ENCODE measurements around the gene FRMD4A. TPM values are rescaled to one million over a fixed set of nuclear protein-coding genes. Genes with fewer than 3 reads are reported as not detected.
A peak's percentile ranks its signal among the peaks of the same experiment; 100 is the strongest.

Gene FRMD4A
- total RNA-seq, 2 donors from 2014 or later, result 18.9 to 46.1 TPM

- Histone ChIP-seq H3K27me3 (no peaks in the 10 kb centered on the region), H3K4me1 (peaks cover 9% of the 10 kb centered on the region), H3K9me3 (no peaks in the 10 kb centered on the region), H3K4me3 (no peak overlapping the region), H3K27ac (peak overlapping the region in 2 of 4 donors; percentile 0 to 44), H3K36me3 (replicated peaks in 1 of 2; ENCODE audit: insufficient read depth in 1 of 2, low read depth in 2 of 2) (no peaks in the 10 kb centered on the region)
- intact Hi-C loops (cut with DNase I), result no loop called here
- no peak for ATAC-seq
- 91 to 92% methylated on average over 5 of the region's 5 CpGs for WGBS, 2 donors
- DNase-seq, result no peak
- TF ChIP-seq POLR2A (IDR thresholded peaks at IDR 0.05) (no peak), CTCF (IDR thresholded peaks at IDR 0.05) (no peak)
Measured at GRCh38 chr10:13637894-13638293, 692.8 kb downstream of the FRMD4A start.

- no peak overlapping the region for H3K4me3 ChIP-seq
- no peak for TF ChIP-seq CTCF (IDR thresholded peaks at IDR 0.05)
- DNase-seq, result no peak
- peak; percentile 39 for ATAC-seq
- 73 to 75% methylated on average over 1 of the region's 1 CpG for WGBS, 2 donors
- intact Hi-C loops (cut with DNase I), result no loop called here
- peaks cover 9% of the 10 kb centered on the region for H3K4me1 ChIP-seq
- no peaks in the 10 kb centered on the region for H3K36me3 ChIP-seq (replicated peaks in 1 of 2; ENCODE audit: insufficient read depth in 1 of 2, low read depth in 2 of 2)
- peak overlapping the region in 2 of 4 donors; percentile 0 to 45 for H3K27ac ChIP-seq
- no peaks in the 10 kb centered on the region for H3K27me3 ChIP-seq
- no peaks in the 10 kb centered on the region for H3K9me3 ChIP-seq
Measured at GRCh38 chr10:13637303-13637856, 693.3 kb downstream of the FRMD4A start.

GRCh38 chr10:13636776-13637175 lies 693.9 kb downstream of the FRMD4A start:
- intact Hi-C loops (cut with DNase I), result no loop called here
- H3K4me1 ChIP-seq, result peaks cover 9% of the 10 kb centered on the region

GRCh38 chr10:13634207-13634606 lies 696.5 kb downstream of the FRMD4A start:
- intact Hi-C loops (cut with DNase I), result no loop called here
- Histone ChIP-seq H3K27ac (peak overlapping the region in 1 of 4 donors; percentile 5), H3K9me3 (no peaks in the 10 kb centered on the region), H3K36me3 (replicated peaks in 1 of 2; ENCODE audit: insufficient read depth in 1 of 2, low read depth in 2 of 2) (no peaks in the 10 kb centered on the region), H3K4me3 (no peak overlapping the region), H3K27me3 (no peaks in the 10 kb centered on the region), H3K4me1 (peaks cover 9% of the 10 kb centered on the region)
- WGBS, 2 donors, result 85 to 94% methylated on average over 6 of the region's 6 CpGs
- no peak for ATAC-seq
- peak in 1 of 4 donors; percentile 42 for DNase-seq
- TF ChIP-seq POLR2A (IDR thresholded peaks at IDR 0.05), result no peak
- no peak for TF ChIP-seq CTCF (IDR thresholded peaks at IDR 0.05)

More at GRCh38 chr10:13636776-13637175, 693.9 kb downstream of the FRMD4A start:
- ATAC-seq (no peak), DNase-seq (no peak)
- WGBS, 2 donors, result 90 to 97% methylated on average over 4 of the region's 4 CpGs
- H3K36me3 ChIP-seq (replicated peaks in 1 of 2; ENCODE audit: insufficient read depth in 1 of 2, low read depth in 2 of 2), result no peaks in the 10 kb centered on the region
- no peaks in the 10 kb centered on the region for H3K27me3 ChIP-seq
- no peaks in the 10 kb centered on the region for H3K9me3 ChIP-seq
- no peak for TF ChIP-seq CTCF (IDR thresholded peaks at IDR 0.05)
- TF ChIP-seq POLR2A (IDR thresholded peaks at IDR 0.05), result no peak
- no peak overlapping the region for H3K4me3 ChIP-seq
- H3K27ac ChIP-seq, result no peak overlapping the region

DNA sequence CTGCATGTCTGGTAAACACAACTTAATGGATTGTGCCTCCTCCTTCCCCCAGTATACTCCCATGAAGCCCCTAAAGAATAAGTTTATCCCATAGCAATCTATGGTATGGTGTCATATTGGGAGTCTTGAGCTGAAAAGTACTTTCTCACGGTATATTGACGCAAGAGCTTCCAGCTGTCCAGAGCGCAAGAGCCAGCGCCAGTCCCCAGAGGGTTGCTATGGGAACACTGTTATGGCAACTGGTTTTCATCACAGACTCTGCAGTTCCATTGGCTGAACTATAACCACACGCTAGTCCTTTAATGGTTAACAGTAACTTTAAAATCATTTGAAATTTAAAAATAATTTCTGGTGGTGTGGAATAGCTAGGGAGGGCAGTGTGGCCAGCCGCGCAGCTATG lies 697.0 kb downstream of the FRMD4A start:
- peaks cover 12% of the 10 kb centered on the region for H3K4me1 ChIP-seq
- H3K36me3 ChIP-seq (replicated peaks in 1 of 2; ENCODE audit: insufficient read depth in 1 of 2, low read depth in 2 of 2), result no peaks in the 10 kb centered on the region
- ATAC-seq, result peak; percentile 70
- WGBS, 2 donors, result 75 to 88% methylated on average over 7 of the region's 7 CpGs
- DNase-seq, result peak in 3 of 4 donors; percentile 44 to 62 (median 50)
- H3K4me3 ChIP-seq, result no peak overlapping the region
- intact Hi-C loops (cut with DNase I), result no loop called here
- no peaks in the 10 kb centered on the region for H3K27me3 ChIP-seq
- TF ChIP-seq POLR2A (IDR thresholded peaks at IDR 0.05) (no peak), CTCF (IDR thresholded peaks at IDR 0.05) (no peak)
- peak overlapping the region in 2 of 4 donors; percentile 19 to 37 for H3K27ac ChIP-seq
- no peaks in the 10 kb centered on the region for H3K9me3 ChIP-seq
